ENCODE results near the gene TACC2. TPM values are rescaled to one million over a fixed set of nuclear protein-coding genes. Genes with fewer than 3 reads are reported as not detected.
A peak's percentile ranks its signal among the peaks of the same experiment; 100 is the strongest.
"Not testable (repeated sequence)": the region's sequence is repeated elsewhere in the genome, so short reads cannot be mapped to it uniquely, and the experiment has no call there.

The TACC2 gene
- polyA plus RNA-seq, 4 donors = 28.6 to 99.5 (median 77.2) TPM

DNA sequence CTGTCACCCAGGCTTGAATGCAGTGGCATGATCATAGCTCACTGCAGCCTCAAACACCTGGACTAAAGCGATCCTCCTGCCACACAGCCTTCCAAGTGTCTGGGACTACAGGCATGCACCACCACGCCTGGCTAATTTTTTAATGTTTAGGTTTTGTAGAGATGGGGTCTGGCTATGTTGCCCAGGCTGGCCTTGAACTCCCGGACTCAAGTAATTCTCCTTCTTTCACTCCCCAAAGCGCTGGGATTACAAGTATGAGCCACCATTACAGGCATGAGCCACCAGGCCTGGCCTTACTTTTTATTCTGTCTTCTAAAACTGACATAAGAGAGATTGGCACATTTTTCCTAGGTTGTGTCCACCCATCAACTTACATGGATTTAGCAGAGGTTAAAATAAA is 33.3 kb downstream of the TACC2 start:
- Histone ChIP-seq H3K27me3 (ENCODE audit: control insufficient read depth in 3 of 3, insufficient read depth in 3 of 3, low read length in 3 of 3) (no peaks in the 10 kb centered on the region), H3K4me1 (ENCODE audit: control insufficient read depth in 3 of 3, insufficient read depth in 2 of 3, low read depth in 1 of 3, low read length in 2 of 3) (peaks cover 0 to 17% (median 0%) of the 10 kb centered on the region in 3 donors), H3K27ac (ENCODE audit: low read depth in 1 of 3, low read length in 2 of 3) (no peak overlapping the region), H3K9me3 (ENCODE audit: control insufficient read depth in 2 of 2, insufficient read depth in 1 of 2, low read depth in 1 of 2, low read length in 1 of 2) (no peaks in the 10 kb centered on the region), H3K4me3 (ENCODE audit: low read depth in 1 of 3, low read length in 3 of 3) (no peak overlapping the region), H3K36me3 (ENCODE audit: control insufficient read depth in 3 of 3, insufficient read depth in 2 of 3, low read depth in 1 of 3, low read length in 3 of 3) (peaks cover 0 to 6% (median 0%) of the 10 kb centered on the region in 3 donors)
- FAIRE-seq (no peak), DNase-seq (no peak)
- WGBS, 3 donors = 82 to 92% (median 88%) methylated on average over 4 of the region's 4 CpGs

- H3K27ac ChIP-seq (ENCODE audit: low read depth in 1 of 3, low read length in 2 of 3); H3K27me3 ChIP-seq (ENCODE audit: control insufficient read depth in 3 of 3, insufficient read depth in 3 of 3, low read length in 3 of 3); DNase-seq; FAIRE-seq; H3K9me3 ChIP-seq (ENCODE audit: control insufficient read depth in 2 of 2, insufficient read depth in 1 of 2, low read depth in 1 of 2, low read length in 1 of 2); H3K36me3 ChIP-seq (ENCODE audit: control insufficient read depth in 3 of 3, insufficient read depth in 2 of 3, low read depth in 1 of 3, low read length in 3 of 3); H3K4me3 ChIP-seq (ENCODE audit: low read depth in 1 of 3, low read length in 3 of 3): not testable (repeated sequence)
- peaks cover 0 to 11% (median 0%) of the 10 kb centered on the region in 3 donors for H3K4me1 ChIP-seq (ENCODE audit: control insufficient read depth in 3 of 3, insufficient read depth in 2 of 3, low read depth in 1 of 3, low read length in 2 of 3)
- WGBS, 3 donors = 94 to 97% (median 97%) methylated on average over 7 of the region's 7 CpGs
These were observed 34.3 kb downstream of the TACC2 start for GRCh38 chr10:122023257-122023656.

GRCh38 chr10:122029499-122030199 is 40.7 kb downstream of the TACC2 start:
- peaks cover 0 to 8% (median 4%) of the 10 kb centered on the region in 3 donors for H3K4me1 ChIP-seq (ENCODE audit: control insufficient read depth in 3 of 3, insufficient read depth in 2 of 3, low read depth in 1 of 3, low read length in 2 of 3)
- DNase-seq (no peak), FAIRE-seq (no peak)
- H3K9me3 ChIP-seq (ENCODE audit: control insufficient read depth in 2 of 2, insufficient read depth in 1 of 2, low read depth in 1 of 2, low read length in 1 of 2) = no peaks in the 10 kb centered on the region
- H3K36me3 ChIP-seq (ENCODE audit: control insufficient read depth in 3 of 3, insufficient read depth in 2 of 3, low read depth in 1 of 3, low read length in 3 of 3) = peaks cover 0 to 6% (median 0%) of the 10 kb centered on the region in 3 donors
- 80 to 83% (median 81%) methylated on average over 8 of the region's 8 CpGs for WGBS, 3 donors
- no peak overlapping the region for H3K4me3 ChIP-seq (ENCODE audit: low read depth in 1 of 3, low read length in 3 of 3)
- H3K27ac ChIP-seq (ENCODE audit: low read depth in 1 of 3, low read length in 2 of 3) = no peak overlapping the region
- H3K27me3 ChIP-seq (ENCODE audit: control insufficient read depth in 3 of 3, insufficient read depth in 3 of 3, low read length in 3 of 3) = peaks cover 0 to 1% (median 0%) of the 10 kb centered on the region in 3 donors

DNA sequence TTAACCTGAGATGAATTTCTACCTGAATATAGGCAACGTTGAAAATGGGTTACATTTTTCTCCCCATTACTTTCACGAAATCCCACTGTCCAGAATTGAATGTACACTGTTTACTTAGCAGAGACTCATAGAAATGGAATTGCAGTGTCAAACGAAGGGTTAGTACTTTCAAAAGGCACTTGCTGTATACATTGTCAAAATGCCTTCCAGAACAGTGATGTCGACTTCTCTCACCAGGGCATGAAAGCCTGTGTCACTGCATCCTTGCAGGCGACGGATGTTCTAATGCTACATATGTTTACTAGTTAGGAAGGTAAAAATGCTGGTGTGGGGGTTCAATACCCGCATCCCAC is 41.2 kb downstream of the TACC2 start:
- H3K36me3 ChIP-seq (ENCODE audit: control insufficient read depth in 3 of 3, insufficient read depth in 2 of 3, low read depth in 1 of 3, low read length in 3 of 3) = peaks cover 0 to 6% (median 0%) of the 10 kb centered on the region in 3 donors
- 81 to 88% (median 84%) methylated on average over 7 of the region's 7 CpGs for WGBS, 3 donors
- no peaks in the 10 kb centered on the region for H3K9me3 ChIP-seq (ENCODE audit: control insufficient read depth in 2 of 2, insufficient read depth in 1 of 2, low read depth in 1 of 2, low read length in 1 of 2)
- H3K27me3 ChIP-seq (ENCODE audit: control insufficient read depth in 3 of 3, insufficient read depth in 3 of 3, low read length in 3 of 3) = peaks cover 0 to 1% (median 0%) of the 10 kb centered on the region in 3 donors
- H3K27ac ChIP-seq (ENCODE audit: low read depth in 1 of 3, low read length in 2 of 3) = no peak overlapping the region
- DNase-seq = no peak
- H3K4me1 ChIP-seq (ENCODE audit: control insufficient read depth in 3 of 3, insufficient read depth in 2 of 3, low read depth in 1 of 3, low read length in 2 of 3) = peaks cover 0 to 8% (median 4%) of the 10 kb centered on the region in 3 donors
- no peak for FAIRE-seq
- no peak overlapping the region for H3K4me3 ChIP-seq (ENCODE audit: low read depth in 1 of 3, low read length in 3 of 3)

DNA sequence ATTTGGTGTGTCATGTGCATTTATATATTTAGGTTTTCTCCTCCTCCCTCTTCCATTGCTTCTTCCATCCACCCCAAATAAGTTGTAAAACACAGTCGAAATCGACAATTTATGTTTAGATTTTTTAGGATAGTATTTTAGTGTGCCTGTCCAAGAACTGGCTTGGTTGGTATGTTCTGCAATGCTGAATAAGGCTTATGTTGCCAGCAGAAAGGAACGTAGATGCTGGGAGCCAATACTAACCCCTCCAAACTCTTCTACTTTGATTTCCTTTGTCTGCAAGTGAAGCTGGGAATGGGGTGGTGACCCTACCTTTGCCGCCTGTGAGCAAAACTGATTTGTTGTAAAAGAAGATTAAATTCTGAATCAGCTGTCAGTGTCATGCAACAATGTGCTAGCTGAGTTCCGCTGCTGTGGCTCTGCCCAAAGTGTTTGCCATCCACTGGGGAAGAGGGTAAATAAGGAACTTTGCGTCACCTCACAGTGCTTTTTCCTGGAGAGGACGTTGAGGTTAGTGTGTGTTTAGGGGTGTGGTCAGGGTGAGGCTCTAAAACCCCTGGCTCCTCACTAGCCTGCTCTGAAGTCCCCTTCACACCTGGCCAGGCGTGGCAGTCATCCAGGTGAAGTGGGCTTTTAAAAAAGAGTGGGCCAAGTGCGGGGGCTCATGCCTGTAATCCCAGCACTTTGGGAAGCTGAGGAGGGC is 44.4 kb downstream of the TACC2 start:
- Histone ChIP-seq H3K27ac (ENCODE audit: low read depth in 1 of 3, low read length in 2 of 3) (peak overlapping the region in 1 of 3 donors; percentile 40), H3K36me3 (ENCODE audit: control insufficient read depth in 3 of 3, insufficient read depth in 2 of 3, low read depth in 1 of 3, low read length in 3 of 3) (peaks cover 0 to 16% (median 0%) of the 10 kb centered on the region in 3 donors), H3K4me1 (ENCODE audit: control insufficient read depth in 3 of 3, insufficient read depth in 2 of 3, low read depth in 1 of 3, low read length in 2 of 3) (peaks cover 0 to 8% (median 4%) of the 10 kb centered on the region in 3 donors), H3K9me3 (ENCODE audit: control insufficient read depth in 2 of 2, insufficient read depth in 1 of 2, low read depth in 1 of 2, low read length in 1 of 2) (no peaks in the 10 kb centered on the region), H3K27me3 (ENCODE audit: control insufficient read depth in 3 of 3, insufficient read depth in 3 of 3, low read length in 3 of 3) (peaks cover 0 to 1% (median 0%) of the 10 kb centered on the region in 3 donors), H3K4me3 (ENCODE audit: low read depth in 1 of 3, low read length in 3 of 3) (no peak overlapping the region)
- WGBS, 3 donors = 62 to 74% (median 68%) methylated on average over 8 to 9 of the region's 9 CpGs
- FAIRE-seq = no peak
- peak; percentile 58 to 64 for DNase-seq

DNA sequence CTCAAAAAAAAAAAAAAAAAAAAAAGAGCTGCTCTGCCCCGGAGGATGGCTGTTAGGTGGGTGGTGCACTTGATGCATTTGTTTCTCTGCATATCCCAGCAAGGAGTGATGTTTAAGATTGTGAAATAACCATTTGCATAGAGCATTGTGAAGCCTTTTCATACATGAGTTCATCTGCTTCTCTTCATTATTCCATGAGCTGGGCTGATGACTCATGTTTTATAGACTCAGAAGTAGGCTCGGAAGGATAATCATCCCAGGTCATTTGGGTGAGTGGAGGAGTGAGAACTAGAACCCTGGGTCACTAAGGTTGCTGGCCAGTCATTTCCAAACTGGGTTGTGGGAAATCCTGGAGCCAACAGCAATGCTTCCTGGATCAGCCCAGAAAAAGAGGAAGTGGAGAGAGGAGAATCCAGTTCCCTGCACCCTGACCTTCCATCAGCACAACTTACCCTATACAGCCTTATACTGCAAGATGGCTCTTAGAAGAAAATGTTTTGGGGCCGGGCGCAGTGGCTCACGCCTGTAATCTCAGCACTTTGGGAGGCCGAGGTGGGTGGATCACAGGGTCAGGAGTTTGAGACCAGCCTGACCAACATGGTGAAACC is 45.3 kb downstream of the TACC2 start:
- 72 to 83% (median 75%) methylated on average over 5 to 6 of the region's 6 CpGs for WGBS, 3 donors
- FAIRE-seq (no peak), DNase-seq (peak; percentile 48 to 80)
- no peaks in the 10 kb centered on the region for H3K9me3 ChIP-seq (ENCODE audit: control insufficient read depth in 2 of 2, insufficient read depth in 1 of 2, low read depth in 1 of 2, low read length in 1 of 2)
- H3K4me1 ChIP-seq (ENCODE audit: control insufficient read depth in 3 of 3, insufficient read depth in 2 of 3, low read depth in 1 of 3, low read length in 2 of 3) = peaks cover 0 to 8% (median 4%) of the 10 kb centered on the region in 3 donors
- H3K4me3 ChIP-seq (ENCODE audit: low read depth in 1 of 3, low read length in 3 of 3) = no peak overlapping the region
- H3K27ac ChIP-seq (ENCODE audit: low read depth in 1 of 3, low read length in 2 of 3) = peak overlapping the region in 1 of 3 donors; percentile 17
- peaks cover 0 to 16% (median 0%) of the 10 kb centered on the region in 3 donors for H3K36me3 ChIP-seq (ENCODE audit: control insufficient read depth in 3 of 3, insufficient read depth in 2 of 3, low read depth in 1 of 3, low read length in 3 of 3)
- peaks cover 0 to 1% (median 0%) of the 10 kb centered on the region in 3 donors for H3K27me3 ChIP-seq (ENCODE audit: control insufficient read depth in 3 of 3, insufficient read depth in 3 of 3, low read length in 3 of 3)

GRCh38 chr10:122040786-122041185 is 51.8 kb downstream of the TACC2 start:
- Histone ChIP-seq H3K27me3 (ENCODE audit: control insufficient read depth in 3 of 3, insufficient read depth in 3 of 3, low read length in 3 of 3) (no peaks in the 10 kb centered on the region), H3K4me3 (ENCODE audit: low read depth in 1 of 3, low read length in 3 of 3) (no peak overlapping the region), H3K9me3 (ENCODE audit: control insufficient read depth in 2 of 2, insufficient read depth in 1 of 2, low read depth in 1 of 2, low read length in 1 of 2) (no peaks in the 10 kb centered on the region), H3K27ac (ENCODE audit: low read depth in 1 of 3, low read length in 2 of 3) (no peak overlapping the region), H3K36me3 (ENCODE audit: control insufficient read depth in 3 of 3, insufficient read depth in 2 of 3, low read depth in 1 of 3, low read length in 3 of 3) (peaks cover 0 to 10% (median 0%) of the 10 kb centered on the region in 3 donors), H3K4me1 (ENCODE audit: control insufficient read depth in 3 of 3, insufficient read depth in 2 of 3, low read depth in 1 of 3, low read length in 2 of 3) (peaks cover 0 to 12% (median 4%) of the 10 kb centered on the region in 3 donors)
- 77 to 81% (median 77%) methylated on average over 8 of the region's 8 CpGs for WGBS, 3 donors
- DNase-seq = no peak
- no peak for FAIRE-seq

GRCh38 chr10:122042836-122043235 is 53.9 kb downstream of the TACC2 start:
- no peak for FAIRE-seq
- H3K9me3 ChIP-seq (ENCODE audit: control insufficient read depth in 2 of 2, insufficient read depth in 1 of 2, low read depth in 1 of 2, low read length in 1 of 2) = no peaks in the 10 kb centered on the region
- no peak for DNase-seq
- H3K27me3 ChIP-seq (ENCODE audit: control insufficient read depth in 3 of 3, insufficient read depth in 3 of 3, low read length in 3 of 3) = no peaks in the 10 kb centered on the region
- H3K4me1 ChIP-seq (ENCODE audit: control insufficient read depth in 3 of 3, insufficient read depth in 2 of 3, low read depth in 1 of 3, low read length in 2 of 3) = peaks cover 0 to 12% (median 4%) of the 10 kb centered on the region in 3 donors
- no peak overlapping the region for H3K27ac ChIP-seq (ENCODE audit: low read depth in 1 of 3, low read length in 2 of 3)
- no peak overlapping the region for H3K4me3 ChIP-seq (ENCODE audit: low read depth in 1 of 3, low read length in 3 of 3)
- WGBS, 3 donors = 76 to 91% (median 87%) methylated on average over 1 of the region's 1 CpG
- H3K36me3 ChIP-seq (ENCODE audit: control insufficient read depth in 3 of 3, insufficient read depth in 2 of 3, low read depth in 1 of 3, low read length in 3 of 3) = peaks cover 0 to 2% (median 0%) of the 10 kb centered on the region in 3 donors

Data from small intestine (tissue), 7 donors.